ENCODE data around the gene NMNAT3. TPM values are rescaled to one million over a fixed set of nuclear protein-coding genes. Genes with fewer than 3 reads are reported as not detected.

The NMNAT3 gene
- total and polyA plus RNA-seq, 2 donors from 2014 or later = 6.4 to 13.8 TPM

DNA sequence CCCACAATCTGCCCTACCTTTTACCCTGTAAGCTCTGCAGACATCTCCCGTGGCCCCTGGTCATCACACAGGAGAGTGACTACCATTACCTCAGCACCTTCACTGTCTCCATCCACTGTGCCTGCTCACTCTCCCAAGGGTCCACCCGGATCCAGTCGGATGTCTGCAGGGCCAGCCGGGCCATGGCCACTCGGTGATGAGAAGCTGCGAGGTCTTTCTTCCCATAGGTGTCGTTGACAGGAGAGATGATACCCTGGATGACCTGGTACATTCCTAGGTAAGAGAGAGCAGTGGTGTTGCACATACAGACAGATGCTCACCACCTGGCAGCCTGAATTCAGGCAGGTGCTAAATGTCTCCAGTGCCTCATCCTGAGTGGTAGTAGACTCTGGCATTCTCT lies 99.0 kb downstream of the NMNAT3 start:
- Histone ChIP-seq H3K27me3 (ENCODE audit: control insufficient read depth, insufficient read depth, low read length) (no peaks in the 10 kb centered on the region), H3K4me1 (ENCODE audit: control insufficient read depth in 2 of 3, insufficient read depth in 2 of 3, low read depth in 1 of 3, low read length in 3 of 3) (peaks cover 0 to 4% (median 0%) of the 10 kb centered on the region in 3 donors), H3K36me3 (ENCODE audit: control insufficient read depth in 2 of 3, insufficient read depth in 3 of 3, low read length in 3 of 3) (peaks cover 0 to 4% (median 0%) of the 10 kb centered on the region in 3 donors), H3K27ac (ENCODE audit: low read depth in 2 of 2, low read length in 2 of 2) (no peak overlapping the region), H3K9me3 (ENCODE audit: control insufficient read depth in 2 of 3, insufficient read depth in 1 of 3, low read length in 3 of 3) (no peaks in the 10 kb centered on the region), H3K9ac (ENCODE audit: low read length in 3 of 3) (no peak overlapping the region), H3K4me3 (ENCODE audit: low read length in 3 of 3) (no peak overlapping the region)
- intact Hi-C loops (cut with DNase I) = no loop called here
- TF ChIP-seq, protein P1, sequence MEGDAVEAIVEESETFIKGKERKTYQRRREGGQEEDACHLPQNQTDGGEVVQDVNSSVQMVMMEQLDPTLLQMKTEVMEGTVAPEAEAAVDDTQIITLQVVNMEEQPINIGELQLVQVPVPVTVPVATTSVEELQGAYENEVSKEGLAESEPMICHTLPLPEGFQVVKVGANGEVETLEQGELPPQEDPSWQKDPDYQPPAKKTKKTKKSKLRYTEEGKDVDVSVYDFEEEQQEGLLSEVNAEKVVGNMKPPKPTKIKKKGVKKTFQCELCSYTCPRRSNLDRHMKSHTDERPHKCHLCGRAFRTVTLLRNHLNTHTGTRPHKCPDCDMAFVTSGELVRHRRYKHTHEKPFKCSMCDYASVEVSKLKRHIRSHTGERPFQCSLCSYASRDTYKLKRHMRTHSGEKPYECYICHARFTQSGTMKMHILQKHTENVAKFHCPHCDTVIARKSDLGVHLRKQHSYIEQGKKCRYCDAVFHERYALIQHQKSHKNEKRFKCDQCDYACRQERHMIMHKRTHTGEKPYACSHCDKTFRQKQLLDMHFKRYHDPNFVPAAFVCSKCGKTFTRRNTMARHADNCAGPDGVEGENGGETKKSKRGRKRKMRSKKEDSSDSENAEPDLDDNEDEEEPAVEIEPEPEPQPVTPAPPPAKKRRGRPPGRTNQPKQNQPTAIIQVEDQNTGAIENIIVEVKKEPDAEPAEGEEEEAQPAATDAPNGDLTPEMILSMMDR (IDR thresholded peaks at IDR 0.05; ENCODE audit: borderline replicate concordance, extremely low read depth, insufficient read depth) = no peak
- DNase-seq = no peak
- no peak for FAIRE-seq

DNA sequence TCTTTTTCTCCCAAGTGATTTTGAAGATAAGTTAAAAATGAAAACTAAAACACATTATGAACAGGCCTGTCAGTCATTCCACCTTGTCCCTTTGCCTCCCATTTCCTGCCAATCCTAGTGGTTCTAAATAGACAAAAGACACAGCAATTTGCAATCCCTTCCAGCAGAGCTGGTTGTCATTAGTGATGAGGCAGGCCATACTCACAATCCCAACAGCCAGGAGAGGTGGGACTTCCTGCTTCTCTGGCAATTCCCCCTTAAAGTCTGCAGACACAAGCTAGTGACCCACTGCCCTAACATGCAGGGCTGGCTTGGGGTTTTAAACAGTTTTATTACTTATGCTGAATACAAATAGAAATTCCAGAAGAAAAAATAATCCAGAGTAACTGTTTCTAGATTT lies 99.9 kb downstream of the NMNAT3 start:
- no peak overlapping the region for H3K4me3 ChIP-seq (ENCODE audit: low read length in 3 of 3)
- intact Hi-C loops (cut with DNase I) = no loop called here
- H3K9ac ChIP-seq (ENCODE audit: low read length in 3 of 3) = no peak overlapping the region
- peak in 1 of 5 donors; percentile 27 for DNase-seq
- FAIRE-seq = no peak
- no peaks in the 10 kb centered on the region for H3K27me3 ChIP-seq (ENCODE audit: control insufficient read depth, insufficient read depth, low read length)
- H3K9me3 ChIP-seq (ENCODE audit: control insufficient read depth in 2 of 3, insufficient read depth in 1 of 3, low read length in 3 of 3) = no peaks in the 10 kb centered on the region
- peaks cover 0 to 4% (median 0%) of the 10 kb centered on the region in 3 donors for H3K4me1 ChIP-seq (ENCODE audit: control insufficient read depth in 2 of 3, insufficient read depth in 2 of 3, low read depth in 1 of 3, low read length in 3 of 3)
- peaks cover 0 to 4% (median 0%) of the 10 kb centered on the region in 3 donors for H3K36me3 ChIP-seq (ENCODE audit: control insufficient read depth in 2 of 3, insufficient read depth in 3 of 3, low read length in 3 of 3)
- no peak overlapping the region for H3K27ac ChIP-seq (ENCODE audit: low read depth in 2 of 2, low read length in 2 of 2)
- TF ChIP-seq, protein P1 (IDR thresholded peaks at IDR 0.05; ENCODE audit: borderline replicate concordance, extremely low read depth, insufficient read depth) = no peak

DNA sequence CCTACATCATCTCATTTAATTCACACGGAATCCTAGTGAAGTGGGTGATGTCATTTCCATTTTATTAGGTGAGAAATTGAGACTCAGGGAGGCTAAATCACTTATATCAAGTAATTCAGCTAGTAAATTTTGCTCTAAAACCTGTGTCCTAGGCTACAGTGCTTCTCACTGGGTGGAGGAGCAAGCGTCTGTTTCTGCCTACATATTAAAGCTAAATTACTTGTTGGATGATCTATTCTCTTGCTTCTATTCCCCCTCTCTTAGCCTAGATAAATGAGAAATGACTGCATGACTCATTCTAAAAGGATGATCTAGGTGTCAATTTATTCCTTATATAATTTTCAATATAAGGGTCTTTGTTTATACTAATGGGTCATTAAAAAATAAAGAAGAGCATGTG lies 100.4 kb downstream of the NMNAT3 start:
- DNase-seq (no peak), FAIRE-seq (no peak)
- no peak overlapping the region for H3K27ac ChIP-seq (ENCODE audit: low read depth in 2 of 2, low read length in 2 of 2)
- no peaks in the 10 kb centered on the region for H3K9me3 ChIP-seq (ENCODE audit: control insufficient read depth in 2 of 3, insufficient read depth in 1 of 3, low read length in 3 of 3)
- H3K27me3 ChIP-seq (ENCODE audit: control insufficient read depth, insufficient read depth, low read length) = no peaks in the 10 kb centered on the region
- TF ChIP-seq, protein P1 (IDR thresholded peaks at IDR 0.05; ENCODE audit: borderline replicate concordance, extremely low read depth, insufficient read depth) = no peak
- peaks cover 0 to 4% (median 0%) of the 10 kb centered on the region in 3 donors for H3K36me3 ChIP-seq (ENCODE audit: control insufficient read depth in 2 of 3, insufficient read depth in 3 of 3, low read length in 3 of 3)
- H3K4me1 ChIP-seq (ENCODE audit: control insufficient read depth in 2 of 3, insufficient read depth in 2 of 3, low read depth in 1 of 3, low read length in 3 of 3) = peaks cover 0 to 4% (median 0%) of the 10 kb centered on the region in 3 donors
- intact Hi-C loops (cut with DNase I) = no loop called here
- no peak overlapping the region for H3K9ac ChIP-seq (ENCODE audit: low read length in 3 of 3)
- H3K4me3 ChIP-seq (ENCODE audit: low read length in 3 of 3) = no peak overlapping the region

Data from kidney (tissue), 14 donors.